Liver (tissue), 3 donors: ENCODE results near the gene DISP3.

Source experiments
- GABPA ChIP-seq, 2 donors: IDR thresholded peaks in 1 of 2; conservative IDR thresholded peaks in 1 of 2; 2 replicates each; pipeline ENCODE4 v1.6.1; 2016; ENCODE audit warnings: antibody characterized with exemption in 2 of 2, mild to moderate bottlenecking in 1 of 2, moderate library complexity in 1 of 2
- HNF4A ChIP-seq, 2 donors: conservative IDR thresholded peaks; 2 replicates each; pipeline ENCODE4 v1.6.1; 2016; ENCODE audit warnings: antibody characterized with exemption in 2 of 2, mild to moderate bottlenecking in 2 of 2
- HNF4G ChIP-seq: IDR thresholded peaks from 2 replicates; pipeline ENCODE4 v1.6.1; 2016; ENCODE audit warnings: antibody characterized with exemption
- MAX ChIP-seq: IDR thresholded peaks from 2 replicates; pipeline ENCODE4 v1.6.1; 2016; ENCODE audit warnings: antibody characterized with exemption
- SP1 ChIP-seq: IDR thresholded peaks from 2 replicates; pipeline ENCODE4 v1.6.1; 2018; ENCODE audit warnings: antibody characterized with exemption, mild to moderate bottlenecking
- TAF1 ChIP-seq: conservative IDR thresholded peaks from 2 replicates; pipeline ENCODE4 v1.6.1; 2016; ENCODE audit warnings: antibody characterized with exemption, mild to moderate bottlenecking
- YY1 ChIP-seq: IDR thresholded peaks from 2 replicates; pipeline ENCODE4 v1.6.1; 2016; ENCODE audit warnings: antibody characterized with exemption, mild to moderate bottlenecking
- TF ChIP-seq, protein P1 (sequence below): fragments of 150-350 bp; IDR thresholded peaks from 2 replicates; pipeline ENCODE4 v1.5.1; 2017; ENCODE audit warnings: improper control_type of control experiment, low read depth, low read length; ENCODE audit not compliant: missing input control
- TF ChIP-seq, protein P2 (sequence below): IDR thresholded peaks from 2 replicates; pipeline ENCODE4 v1.6.1; 2016; ENCODE audit warnings: antibody characterized with exemption, mild to moderate bottlenecking
- donor health status: healthy.
- donor health status: healthy.

- TF ChIP-seq, protein P1, sequence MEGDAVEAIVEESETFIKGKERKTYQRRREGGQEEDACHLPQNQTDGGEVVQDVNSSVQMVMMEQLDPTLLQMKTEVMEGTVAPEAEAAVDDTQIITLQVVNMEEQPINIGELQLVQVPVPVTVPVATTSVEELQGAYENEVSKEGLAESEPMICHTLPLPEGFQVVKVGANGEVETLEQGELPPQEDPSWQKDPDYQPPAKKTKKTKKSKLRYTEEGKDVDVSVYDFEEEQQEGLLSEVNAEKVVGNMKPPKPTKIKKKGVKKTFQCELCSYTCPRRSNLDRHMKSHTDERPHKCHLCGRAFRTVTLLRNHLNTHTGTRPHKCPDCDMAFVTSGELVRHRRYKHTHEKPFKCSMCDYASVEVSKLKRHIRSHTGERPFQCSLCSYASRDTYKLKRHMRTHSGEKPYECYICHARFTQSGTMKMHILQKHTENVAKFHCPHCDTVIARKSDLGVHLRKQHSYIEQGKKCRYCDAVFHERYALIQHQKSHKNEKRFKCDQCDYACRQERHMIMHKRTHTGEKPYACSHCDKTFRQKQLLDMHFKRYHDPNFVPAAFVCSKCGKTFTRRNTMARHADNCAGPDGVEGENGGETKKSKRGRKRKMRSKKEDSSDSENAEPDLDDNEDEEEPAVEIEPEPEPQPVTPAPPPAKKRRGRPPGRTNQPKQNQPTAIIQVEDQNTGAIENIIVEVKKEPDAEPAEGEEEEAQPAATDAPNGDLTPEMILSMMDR, result no peak
- TF ChIP-seq, protein P2, sequence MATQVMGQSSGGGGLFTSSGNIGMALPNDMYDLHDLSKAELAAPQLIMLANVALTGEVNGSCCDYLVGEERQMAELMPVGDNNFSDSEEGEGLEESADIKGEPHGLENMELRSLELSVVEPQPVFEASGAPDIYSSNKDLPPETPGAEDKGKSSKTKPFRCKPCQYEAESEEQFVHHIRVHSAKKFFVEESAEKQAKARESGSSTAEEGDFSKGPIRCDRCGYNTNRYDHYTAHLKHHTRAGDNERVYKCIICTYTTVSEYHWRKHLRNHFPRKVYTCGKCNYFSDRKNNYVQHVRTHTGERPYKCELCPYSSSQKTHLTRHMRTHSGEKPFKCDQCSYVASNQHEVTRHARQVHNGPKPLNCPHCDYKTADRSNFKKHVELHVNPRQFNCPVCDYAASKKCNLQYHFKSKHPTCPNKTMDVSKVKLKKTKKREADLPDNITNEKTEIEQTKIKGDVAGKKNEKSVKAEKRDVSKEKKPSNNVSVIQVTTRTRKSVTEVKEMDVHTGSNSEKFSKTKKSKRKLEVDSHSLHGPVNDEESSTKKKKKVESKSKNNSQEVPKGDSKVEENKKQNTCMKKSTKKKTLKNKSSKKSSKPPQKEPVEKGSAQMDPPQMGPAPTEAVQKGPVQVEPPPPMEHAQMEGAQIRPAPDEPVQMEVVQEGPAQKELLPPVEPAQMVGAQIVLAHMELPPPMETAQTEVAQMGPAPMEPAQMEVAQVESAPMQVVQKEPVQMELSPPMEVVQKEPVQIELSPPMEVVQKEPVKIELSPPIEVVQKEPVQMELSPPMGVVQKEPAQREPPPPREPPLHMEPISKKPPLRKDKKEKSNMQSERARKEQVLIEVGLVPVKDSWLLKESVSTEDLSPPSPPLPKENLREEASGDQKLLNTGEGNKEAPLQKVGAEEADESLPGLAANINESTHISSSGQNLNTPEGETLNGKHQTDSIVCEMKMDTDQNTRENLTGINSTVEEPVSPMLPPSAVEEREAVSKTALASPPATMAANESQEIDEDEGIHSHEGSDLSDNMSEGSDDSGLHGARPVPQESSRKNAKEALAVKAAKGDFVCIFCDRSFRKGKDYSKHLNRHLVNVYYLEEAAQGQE, result no peak
- TF ChIP-seq YY1 (no peak), TAF1 (no peak), MAX (no peak), SP1 (no peak), GABPA (IDR thresholded peaks at IDR 0.05 in 1 of 2, conservative IDR thresholded peaks at IDR 0.05 in 1 of 2) (no peak), HNF4A (conservative IDR thresholded peaks at IDR 0.05) (no peak), HNF4G (no peak)
Observed at GRCh38 chr1:11559591-11559970, 80.6 kb downstream of the DISP3 start.
